ENCODE results near the gene DQX1. TPM values are rescaled to one million over a fixed set of nuclear protein-coding genes. Genes with fewer than 3 reads are reported as not detected.

DQX1 gene
- polyA plus RNA-seq, 1 donor (not counting 4 experiments of a cell fraction or from before 2014, with no cell fraction given): 5.9 TPM

Other genes with a start within 250 kb of the DQX1 start
- 0.08 to 0.45 TPM (median 0.22 TPM) in 3 replicates for gene SLC4A5, start 182.8 kb downstream of the DQX1 start, polyA plus RNA-seq
- 110 to 137 TPM (median 119 TPM) in 3 replicates for gene DCTN1, start 145.9 kb downstream of the DQX1 start, polyA plus RNA-seq
- 0.58 to 1.5 TPM (median 0.89 TPM) in 3 replicates for gene C2orf81, start 104.6 kb downstream of the DQX1 start, polyA plus RNA-seq
- gene WDR54, start 104.5 kb downstream of the DQX1 start, polyA plus RNA-seq: 35.2 to 54.6 TPM (median 35.2 TPM) in 3 replicates
- gene RTKN, start 84.3 kb downstream of the DQX1 start, polyA plus RNA-seq: 110 to 180 TPM (median 145 TPM) in 3 replicates
- 16.8 to 23.9 TPM (median 18.8 TPM) in 3 replicates for gene INO80B, start 71.1 kb downstream of the DQX1 start, polyA plus RNA-seq
- gene WBP1, start 67.8 kb downstream of the DQX1 start, polyA plus RNA-seq: 72.3 to 143 TPM (median 75.5 TPM) in 3 replicates
- 52.8 to 72.0 TPM (median 63.1 TPM) in 3 replicates for gene MOGS, start 60.8 kb downstream of the DQX1 start, polyA plus RNA-seq
- gene MRPL53, start 53.6 kb downstream of the DQX1 start, polyA plus RNA-seq: 28.5 to 31.0 TPM (median 29.0 TPM) in 3 replicates
- 4.7 to 6.7 TPM (median 5.8 TPM) in 3 replicates for gene CCDC142, start 43.2 kb downstream of the DQX1 start, polyA plus RNA-seq
- 16.8 to 18.2 TPM (median 17.7 TPM) in 3 replicates for gene TTC31, start 43.1 kb downstream of the DQX1 start, polyA plus RNA-seq
- gene LBX2, start 26.6 kb downstream of the DQX1 start, polyA plus RNA-seq: 0.09 to 0.11 TPM (median 0.10 TPM) in 3 replicates
- gene PCGF1, start 18.5 kb downstream of the DQX1 start, polyA plus RNA-seq: 29.1 to 42.2 TPM (median 33.6 TPM) in 3 replicates
- gene TLX2, start 11.8 kb downstream of the DQX1 start, polyA plus RNA-seq: not detected in 3 replicates
- 94.9 to 141 TPM (median 114 TPM) in 3 replicates for gene AUP1, start 3.5 kb upstream of the DQX1 start, polyA plus RNA-seq
- gene HTRA2, start 3.7 kb upstream of the DQX1 start, polyA plus RNA-seq: 25.5 to 30.8 TPM (median 27.8 TPM) in 3 replicates
- 0.21 to 0.57 TPM (median 0.26 TPM) in 3 replicates for gene LOXL3, start 27.7 kb upstream of the DQX1 start, polyA plus RNA-seq
- gene DOK1, start 28.5 kb upstream of the DQX1 start, polyA plus RNA-seq: 0.97 to 2.0 TPM (median 0.99 TPM) in 3 replicates
- gene M1AP, start 122.1 kb upstream of the DQX1 start, polyA plus RNA-seq: 0.19 to 0.26 TPM (median 0.21 TPM) in 3 replicates
- 8.0 to 10.7 TPM (median 8.6 TPM) in 3 replicates for gene SEMA4F, start 128.0 kb upstream of the DQX1 start, polyA plus RNA-seq

Data from keratinocyte (primary cell).